Measurements from ENCODE around the gene EFNA1. TPM values are rescaled to one million over a fixed set of nuclear protein-coding genes. Genes with fewer than 3 reads are reported as not detected.

Gene EFNA1
- polyA plus RNA-seq, 2 of the 4 experiments (the other 2 are of a cell fraction) = 25.1 to 38.9 TPM

GRCh38 chr1:155135415-155136028 lies 7.8 kb downstream of the EFNA1 start, which contains the start of gene SLC50A1 (continued):
- 0 out of 2 replicates have a peak, but pooled peaks have one; percentile 25 for TF ChIP-seq HOXB13 (CRISPR knock-in tag; IDR thresholded peaks at IDR 0.05; ENCODE audit: low read depth)
- TF ChIP-seq MAX (IDR thresholded peaks at IDR 0.05) = peak; percentile 78
- TF ChIP-seq HDAC2 (IDR thresholded peaks at IDR 0.05) = no peak
- TF ChIP-seq RARB (CRISPR knock-in tag; IDR thresholded peaks at IDR 0.05) = peak; percentile 57; the same call in 1 of the 2 replicates
- no peak for TF ChIP-seq CHD2 (IDR thresholded peaks at IDR 0.05; ENCODE audit: low read length, partially characterized antibody)
- TF ChIP-seq NR3C1 (IDR thresholded peaks at IDR 0.05) = no peak
- no peak for TF ChIP-seq NPAS2 (CRISPR knock-in tag; IDR thresholded peaks at IDR 0.05; ENCODE audit: borderline replicate concordance)
- TF ChIP-seq HOXA7 (CRISPR knock-in tag; IDR thresholded peaks at IDR 0.05) = peak; percentile 86
- no peak for TF ChIP-seq HEYL (CRISPR knock-in tag; IDR thresholded peaks at IDR 0.05)
- no peak for TF ChIP-seq USF2 (IDR thresholded peaks at IDR 0.05)
- 0 out of 3 replicates have a peak, but pooled peaks have one; percentile 4 for TF ChIP-seq SMC3 (IDR thresholded peaks at IDR 0.05)
- no peak for TF ChIP-seq POLR2AphosphoS2 (conservative IDR thresholded peaks at IDR 0.05; ENCODE audit: low read length)
- no peak for TF ChIP-seq MAZ (IDR thresholded peaks at IDR 0.05; ENCODE audit: borderline replicate concordance, low read depth, low read length)
- no peak; a peak in 1 of 4 replicates for TF ChIP-seq CEBPB (IDR thresholded peaks at IDR 0.05)
- TF ChIP-seq PHF8 (IDR thresholded peaks at IDR 0.05; ENCODE audit: borderline replicate concordance, low read depth) = peak; percentile 28; the same call in 1 of the 2 replicates
- TF ChIP-seq ZSCAN20 (CRISPR knock-in tag; IDR thresholded peaks at IDR 0.05) = no peak
- no peak for TF ChIP-seq ZFP36 (IDR thresholded peaks at IDR 0.05; ENCODE audit: borderline replicate concordance, partially characterized antibody)
- TF ChIP-seq RAD21 (conservative IDR thresholded peaks at IDR 0.05 in 1 of 2, IDR thresholded peaks at IDR 0.05 in 1 of 2) = no peak
- no peak for TF ChIP-seq ELK1 (IDR thresholded peaks at IDR 0.05; ENCODE audit: low read depth, low read length)
- no peak for TF ChIP-seq RCOR1 (IDR thresholded peaks at IDR 0.05; ENCODE audit: low read depth, low read length)
- TF ChIP-seq RFX5 (IDR thresholded peaks at IDR 0.05) = no peak; the same call in 1 of the 2 replicates
- TF ChIP-seq REST (IDR thresholded peaks at IDR 0.05) = no peak; the same call in 1 of the 2 replicates
- TF ChIP-seq JUN (IDR thresholded peaks at IDR 0.05) = peak; percentile 87 to 94
- TF ChIP-seq HES2 (IDR thresholded peaks at IDR 0.05) = no peak
- no peak for TF ChIP-seq BHLHE40 (IDR thresholded peaks at IDR 0.05; ENCODE audit: low read depth, low read length)
- no peak for TF ChIP-seq ZC3H11A (IDR thresholded peaks at IDR 0.05)
- TF ChIP-seq JUNB (IDR thresholded peaks at IDR 0.05) = no peak
- TF ChIP-seq CBX2 (IDR thresholded peaks at IDR 0.05; ENCODE audit: borderline replicate concordance, low read depth) = no peak
- peak; percentile 46; the same call in 1 of the 2 replicates for TF ChIP-seq E2F6 (IDR thresholded peaks at IDR 0.05; ENCODE audit: borderline replicate concordance, low read depth)
- TF ChIP-seq FOSB (CRISPR knock-in tag; IDR thresholded peaks at IDR 0.05) = peak; percentile 88
- peak; percentile 70; the same call in 1 of the 2 replicates for TF ChIP-seq TP53 (CRISPR knock-in tag; IDR thresholded peaks at IDR 0.05)
- TF ChIP-seq NFE2L2 (conservative IDR thresholded peaks at IDR 0.05; ENCODE audit: low read length) = no peak
- no peak for TF ChIP-seq ESRRA (IDR thresholded peaks at IDR 0.05; ENCODE audit: borderline replicate concordance, low read length)
- no peak for TF ChIP-seq FOSL2 (IDR thresholded peaks at IDR 0.05)
- TF ChIP-seq FOSL2 (CRISPR knock-in tag; IDR thresholded peaks at IDR 0.05) = no peak
- no peak for TF ChIP-seq ZNF302 (CRISPR knock-in tag; IDR thresholded peaks at IDR 0.05)
- no peak for TF ChIP-seq FOXS1 (CRISPR knock-in tag; IDR thresholded peaks at IDR 0.05)
- peak; percentile 77 for TF ChIP-seq POLR2A (IDR thresholded peaks at IDR 0.05; ENCODE audit: low read length)
- peak; percentile 86; the same call in 1 of the 2 replicates for TF ChIP-seq TFCP2L1 (CRISPR knock-in tag; IDR thresholded peaks at IDR 0.05)
- no peak for TF ChIP-seq EP300 (IDR thresholded peaks at IDR 0.05)

All from A549 (cell line).